Neural cell (in vitro differentiated cells): ENCODE data around the gene GJB3. TPM values are rescaled to one million over a fixed set of nuclear protein-coding genes. Genes with fewer than 3 reads are reported as not detected.

Experiments used
- H2AFZ ChIP-seq: fragments of 200-600, 300-800 bp; sonication (generic), shearing (Covaris generic); 2 replicates; pipeline ENCODE4 v1.6.0; 2014; ENCODE audit warnings: low read depth, mild to moderate bottlenecking, antibody characterized with exemption, low read length, moderate library complexity
- H3F3A ChIP-seq: fragments of 200-600 bp; shearing (Covaris generic); 2 replicates; pipeline ENCODE4 v1.6.1; 2016; ENCODE audit warnings: mild to moderate bottlenecking, moderate library complexity, mixed read lengths, antibody characterized with exemption, low read length; ENCODE audit not compliant: insufficient read depth, poor library complexity, severe bottlenecking
- H3K27ac ChIP-seq: fragments of 200-600, 300-800 bp; sonication (generic), shearing (Covaris generic); 2 replicates; pipeline ENCODE4 v1.5.1; 2014; ENCODE audit warnings: mild to moderate bottlenecking, low read length, moderate library complexity
- H3K27me3 ChIP-seq: fragments of 300-800, 200-600 bp; sonication (generic), shearing (Covaris generic); 2 replicates; pipeline ENCODE4 v1.6.0; 2014; ENCODE audit warnings: mild to moderate bottlenecking, low read depth, low read length, moderate library complexity; ENCODE audit not compliant: insufficient read depth
- H3K36me3 ChIP-seq: fragments of 300-800, 200-600 bp; sonication (generic), shearing (Covaris generic); 2 replicates; pipeline ENCODE4 v1.5.1; 2014; ENCODE audit warnings: mild to moderate bottlenecking, antibody characterized with exemption, low read length, moderate library complexity; ENCODE audit not compliant: insufficient read depth
- H3K4me2 ChIP-seq: fragments of 300-800, 200-600 bp; sonication (generic), shearing (Covaris generic); 2 replicates; pipeline ENCODE4 v1.6.0; 2014; ENCODE audit warnings: mild to moderate bottlenecking, low read length
- H3K4me3 ChIP-seq: fragments of 300-800, 200-600 bp; sonication (generic), shearing (Covaris generic); 2 replicates; pipeline ENCODE4 v1.5.1; 2014; ENCODE audit warnings: mild to moderate bottlenecking, low read length, moderate library complexity
- H3K79me2 ChIP-seq: fragments of 200-600 bp; shearing (Covaris generic); replicated peaks from 2 replicates; pipeline ENCODE4 v1.6.0; 2014; ENCODE audit warnings: mild to moderate bottlenecking, low read length, moderate library complexity; ENCODE audit not compliant: insufficient read depth
- H3K9ac ChIP-seq: fragments of 300-800, 200-600 bp; sonication (generic), shearing (Covaris generic); 2 replicates; pipeline ENCODE4 v1.6.1; 2016; ENCODE audit warnings: mild to moderate bottlenecking, low read length, mixed read lengths
- H3K9me2 ChIP-seq: fragments of 200-600 bp; shearing (Covaris generic); 2 replicates; pipeline ENCODE4 v1.6.1; 2016; ENCODE audit warnings: mild to moderate bottlenecking, low read length, mixed read lengths; ENCODE audit not compliant: insufficient read depth
- H3K9me3 ChIP-seq: fragments of 200-600, 300-800 bp; sonication (generic), shearing (Covaris generic); 2 replicates; pipeline ENCODE4 v1.6.1; 2016; ENCODE audit warnings: mild to moderate bottlenecking, mixed run types, low read length, moderate library complexity, mixed read lengths
- H4K20me1 ChIP-seq: fragments of 200-600 bp; shearing (Covaris generic); 2 replicates; pipeline ENCODE4 v1.6.1; 2016; ENCODE audit warnings: mild to moderate bottlenecking, mixed run types; ENCODE audit not compliant: insufficient read depth
- CTCF ChIP-seq: fragments of 450-650 bp; IDR thresholded peaks from 2 replicates; pipeline ENCODE4 v1.5.1; 2014; ENCODE audit warnings: antibody characterized with exemption, mild to moderate bottlenecking, moderate library complexity; ENCODE audit not compliant: poor library complexity, severe bottlenecking
- EP300 ChIP-seq: fragments of 450-650 bp; conservative IDR thresholded peaks from 2 replicates; pipeline ENCODE4 v1.6.1; 2014; ENCODE audit warnings: antibody characterized with exemption, mild to moderate bottlenecking, moderate library complexity; ENCODE audit not compliant: poor library complexity, severe bottlenecking
- EZH2 ChIP-seq: fragments of 200-600, 300-800 bp; shearing (Covaris generic), sonication (generic); IDR thresholded peaks from 2 replicates; pipeline ENCODE4 v1.6.1; 2014; ENCODE audit warnings: antibody characterized with exemption, low read length, borderline replicate concordance, mild to moderate bottlenecking; ENCODE audit not compliant: insufficient read depth, poor library complexity, severe bottlenecking
- MXI1 ChIP-seq: fragments of 450-650 bp; conservative IDR thresholded peaks from 2 replicates; pipeline ENCODE4 v1.6.1; 2014; ENCODE audit warnings: antibody characterized with exemption, mild to moderate bottlenecking; ENCODE audit not compliant: poor library complexity, severe bottlenecking
- POLR2AphosphoS5 ChIP-seq: IDR thresholded peaks from 2 replicates; pipeline ENCODE4 v1.6.1; 2012
- RAD21 ChIP-seq: fragments of 450-650 bp; conservative IDR thresholded peaks from 2 replicates; pipeline ENCODE4 v1.6.1; 2014; ENCODE audit warnings: antibody characterized with exemption, mild to moderate bottlenecking, moderate library complexity
- REST ChIP-seq: IDR thresholded peaks from 2 replicates; pipeline ENCODE4 v1.6.1; 2012; ENCODE audit warnings: borderline replicate concordance
- SMC3 ChIP-seq: fragments of 450-650 bp; conservative IDR thresholded peaks from 2 replicates; pipeline ENCODE4 v1.6.1; 2014; ENCODE audit warnings: antibody characterized with exemption, mild to moderate bottlenecking, moderate library complexity; ENCODE audit not compliant: poor library complexity
- TAF1 ChIP-seq: IDR thresholded peaks from 2 replicates; pipeline ENCODE4 v1.6.1; 2012; ENCODE audit warnings: low read depth
- polyA plus RNA-seq: library from polyadenylated mRNA; depleted of rRNA; stranded (reverse); fragments of >200 nt; gene quantifications from 2 replicates; pipeline ENCODE4 v1.2.3, GENCODE V29; 2014

GJB3 gene
- polyA plus RNA-seq, 1 donor from 2014 or later: not detected

- Histone ChIP-seq H4K20me1 (no peaks in the 10 kb centered on the region), H3K9me3 (no peaks in the 10 kb centered on the region), H3K36me3 (no peaks in the 10 kb centered on the region), H2AFZ (no peak overlapping the region), H3K9me2 (no peaks in the 10 kb centered on the region), H3K9ac (no peak overlapping the region), H3K27ac (no peak overlapping the region), H3K27me3 (no peaks in the 10 kb centered on the region), H3K4me3 (no peak overlapping the region), H3F3A (no peaks in the 10 kb centered on the region), H3K79me2 (no peaks in the 10 kb centered on the region), H3K4me2 (no peak overlapping the region)
- no peak for TF ChIP-seq TAF1
Observed at GRCh38 chr1:34761776-34762307, 19.2 kb upstream of the GJB3 start.

- no peak overlapping the region for H3K9ac ChIP-seq
- H3K79me2 ChIP-seq: no peaks in the 10 kb centered on the region
- no peaks in the 10 kb centered on the region for H3K36me3 ChIP-seq
- H3F3A ChIP-seq: no peaks in the 10 kb centered on the region
- H3K27ac ChIP-seq: no peak overlapping the region
- H3K27me3 ChIP-seq: no peaks in the 10 kb centered on the region
- no peaks in the 10 kb centered on the region for H3K9me2 ChIP-seq
- H4K20me1 ChIP-seq: no peaks in the 10 kb centered on the region
- H3K9me3 ChIP-seq: no peaks in the 10 kb centered on the region
- no peak overlapping the region for H2AFZ ChIP-seq
- no peak overlapping the region for H3K4me3 ChIP-seq
- TF ChIP-seq EP300 (no peak), TAF1 (no peak), MXI1 (no peak), RAD21 (no peak), REST (no peak), POLR2AphosphoS5 (no peak), CTCF (no peak), SMC3 (no peak), EZH2 (no peak)
- no peak overlapping the region for H3K4me2 ChIP-seq
Observed at GRCh38 chr1:34762474-34763141, 18.4 kb upstream of the GJB3 start.
